ENCODE data around the gene CHID1. TPM values are rescaled to one million over a fixed set of nuclear protein-coding genes. Genes with fewer than 3 reads are reported as not detected.

Gene CHID1
- total RNA-seq, 4 donors from 2014 or later: 56.6 to 90.5 (median 79.8) TPM

DNA sequence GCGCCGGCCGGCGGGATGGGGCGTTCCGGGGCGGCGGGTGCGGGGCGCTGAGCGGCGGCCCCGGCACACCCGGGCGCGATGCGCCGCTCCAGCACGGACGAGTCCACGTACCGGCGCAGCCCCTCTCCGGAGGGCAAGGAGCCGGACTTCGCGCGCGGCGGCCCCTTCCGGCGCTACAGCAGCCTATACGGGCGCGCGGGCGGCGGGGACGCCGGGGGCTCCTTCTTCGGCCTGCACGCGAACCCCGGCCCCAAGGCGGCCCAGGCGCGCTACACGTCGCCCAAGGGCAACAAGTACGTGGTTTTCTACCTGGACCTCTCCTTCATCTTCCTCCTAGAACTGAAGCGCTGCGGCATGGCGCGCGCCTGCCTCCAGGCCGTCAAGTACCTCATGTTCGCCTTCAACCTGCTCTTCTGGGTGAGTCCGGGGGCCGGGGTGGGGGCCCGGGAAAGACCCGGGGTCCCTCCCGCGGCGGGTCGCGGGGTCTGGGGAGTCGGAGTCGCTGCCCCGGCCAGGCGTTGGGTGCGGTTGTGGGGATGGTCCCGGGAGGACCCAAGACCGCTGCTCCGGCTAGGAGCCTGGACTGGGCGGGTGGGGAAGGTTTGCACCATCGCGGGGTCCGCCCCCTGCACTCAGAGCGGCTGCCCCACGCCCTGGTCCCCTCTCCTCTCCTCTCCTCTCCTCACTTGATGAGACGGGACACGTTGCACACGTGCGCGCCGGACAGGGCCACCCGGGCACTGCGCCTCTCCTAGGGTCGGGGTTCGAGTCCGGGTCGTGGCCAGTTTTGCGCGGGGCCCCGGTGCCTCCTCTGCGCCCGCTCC is 60.4 kb downstream of the CHID1 start:
- no peak for TF ChIP-seq CTCF (IDR thresholded peaks at IDR 0.05)
- DNase-seq (ENCODE audit: low spot score) (no peak), ATAC-seq (ENCODE audit: low FRiP score) (no peak)

- no peak for ATAC-seq (ENCODE audit: low FRiP score)
- no peak for TF ChIP-seq CTCF (IDR thresholded peaks at IDR 0.05)
- no peak for DNase-seq (ENCODE audit: low spot score)
Measured at GRCh38 chr11:849104-849824, 61.3 kb downstream of the CHID1 start.

DNA sequence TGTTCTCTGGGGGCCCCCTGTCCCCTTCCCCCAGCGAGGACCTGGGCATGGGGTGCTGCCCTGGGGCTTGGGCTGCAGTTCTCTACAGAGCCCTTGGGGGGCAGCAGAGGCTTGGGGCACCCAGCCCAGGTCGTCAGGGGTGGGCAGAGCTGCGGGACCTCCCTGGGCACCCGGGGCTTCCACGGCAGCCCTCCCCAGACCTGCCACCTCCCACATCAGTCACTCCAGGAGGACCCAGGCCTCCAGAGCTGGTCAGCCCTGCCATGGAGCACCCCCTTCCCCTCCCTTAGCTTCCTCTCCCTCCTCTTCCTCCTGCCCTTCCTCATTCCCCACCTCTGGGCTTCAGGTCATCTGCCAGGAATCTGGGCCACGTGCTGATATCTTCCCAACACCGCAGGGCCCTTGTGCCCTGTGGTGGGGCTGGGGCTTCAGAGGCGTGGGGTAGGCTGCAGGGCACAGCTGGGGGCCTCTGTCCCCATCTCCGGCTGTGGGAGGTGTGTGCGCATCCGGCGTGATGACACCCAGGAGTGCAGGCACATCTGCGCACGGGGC is 62.2 kb downstream of the CHID1 start:
- DNase-seq (ENCODE audit: low spot score) (no peak), ATAC-seq (ENCODE audit: low FRiP score) (no peak)
- TF ChIP-seq CTCF (IDR thresholded peaks at IDR 0.05): peak in 1 of 3 donors; percentile 42

GRCh38 chr11:847876-848275 is 62.7 kb downstream of the CHID1 start:
- TF ChIP-seq CTCF (IDR thresholded peaks at IDR 0.05): no peak

DNA sequence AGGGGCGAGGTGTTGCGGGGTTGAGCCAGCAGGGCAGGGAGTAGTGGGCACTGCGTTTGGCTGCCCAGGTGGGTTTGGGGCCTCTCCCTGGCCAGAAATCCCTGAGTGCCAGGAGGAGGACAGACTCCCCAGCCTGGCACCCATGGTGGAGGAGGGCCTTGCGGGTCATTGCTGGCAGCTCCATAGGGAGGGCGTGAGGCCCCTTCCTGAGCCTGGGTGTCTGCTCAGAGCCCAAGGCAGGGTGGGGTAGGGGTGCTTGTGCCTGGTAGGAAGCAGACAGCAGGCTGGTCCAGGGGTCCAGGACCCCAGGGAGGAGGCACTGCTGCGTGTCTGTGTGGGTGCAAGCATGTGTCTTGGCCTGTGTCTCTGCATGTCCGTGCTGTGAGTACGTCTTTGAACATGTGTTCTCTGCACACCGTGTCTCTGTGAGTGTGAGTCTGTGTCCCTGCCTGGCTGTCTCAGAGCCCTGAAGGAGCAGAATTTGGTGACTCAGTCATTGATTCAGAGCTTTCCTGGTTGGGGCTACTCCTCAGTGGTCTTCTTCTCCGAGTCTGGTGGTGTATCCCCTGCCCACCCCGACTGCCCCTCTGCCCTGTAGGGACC is 64.0 kb downstream of the CHID1 start:
- no peak for TF ChIP-seq CTCF (IDR thresholded peaks at IDR 0.05)
- DNase-seq (ENCODE audit: low spot score) (no peak), ATAC-seq (ENCODE audit: low FRiP score) (no peak)

More at GRCh38 chr11:847876-848275, 62.7 kb downstream of the CHID1 start:
- DNase-seq (ENCODE audit: low spot score): no peak
- ATAC-seq (ENCODE audit: low FRiP score): no peak

DNA sequence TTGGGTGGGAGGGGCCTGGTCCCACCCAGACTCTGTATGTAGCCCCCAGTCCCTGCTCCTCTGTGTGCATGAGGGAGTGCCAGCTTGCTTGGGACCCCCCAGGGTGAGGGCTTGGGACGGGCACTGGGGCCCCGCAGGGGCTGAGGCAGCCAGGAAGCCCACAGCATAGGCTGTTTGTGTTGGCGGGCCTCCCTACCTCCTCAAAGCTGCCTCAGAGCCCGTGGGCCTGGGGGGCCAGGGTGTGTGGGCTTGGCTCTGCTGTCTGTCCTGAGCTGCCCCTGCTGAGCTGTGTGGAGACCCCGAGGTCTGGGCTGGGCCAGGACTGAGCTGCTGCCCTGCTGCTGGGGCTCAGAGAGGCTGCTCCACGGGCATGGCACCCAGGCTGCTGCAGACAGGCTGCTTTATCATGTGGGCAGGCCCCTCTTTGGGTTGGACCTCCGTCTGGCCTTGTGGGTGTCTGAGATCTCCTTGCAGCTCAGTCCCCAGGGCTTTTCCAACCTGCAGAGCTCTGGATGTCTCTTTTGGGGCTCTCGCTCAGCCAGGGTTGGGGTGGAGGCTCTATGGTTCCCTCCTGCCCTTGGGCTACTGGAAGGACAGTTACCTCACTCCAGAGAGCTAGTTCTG is 64.6 kb downstream of the CHID1 start:
- ATAC-seq (ENCODE audit: low FRiP score) (no peak), DNase-seq (ENCODE audit: low spot score) (no peak)
- TF ChIP-seq CTCF (IDR thresholded peaks at IDR 0.05): no peak
